Right atrium auricular region (tissue), 2 donors: ENCODE data around the gene BRSK2. TPM values are rescaled to one million over a fixed set of nuclear protein-coding genes. Genes with fewer than 3 reads are reported as not detected.

Experiments used
- DNase-seq: peaks from one replicate; pipeline ENCODE4 v3.0.0-alpha.2; 2019; ENCODE audit warnings: low spot score
- H3K27ac ChIP-seq, 2 donors: fragments of 200-600 bp; sonication (generic); 1 replicate in 1 of 2; 2 replicates in 1 of 2; pipeline ENCODE4 v1.5.1; 2016 to 2019
- H3K27me3 ChIP-seq, 2 donors: fragments of 200-600 bp; sonication (generic); one replicate each; pipeline versions ENCODE4 v1.5.1 to v1.6.0; 2017 to 2019
- H3K36me3 ChIP-seq: fragments of 200-600 bp; sonication (generic); one replicate; pipeline ENCODE4 v1.5.1; 2016
- H3K4me1 ChIP-seq, 2 donors: fragments of 200-600 bp; sonication (generic); one replicate each; pipeline versions ENCODE4 v1.5.1 to v1.6.0; 2017 to 2019
- H3K4me3 ChIP-seq, 2 donors: fragments of 200-600 bp; sonication (generic); 1 replicate in 1 of 2; 2 replicates in 1 of 2; pipeline ENCODE4 v1.5.1; 2017 to 2019; ENCODE audit warnings: mild to moderate bottlenecking in 1 of 2, moderate library complexity in 1 of 2
- H3K9me3 ChIP-seq, 2 donors: fragments of 200-600 bp; sonication (generic); one replicate each; pipeline ENCODE4 v1.5.1; 2019
- total RNA-seq, 2 donors: library from RNA; depleted of rRNA; stranded (reverse); fragments of >200 nt; gene quantifications; one replicate each; pipeline ENCODE4 v1.1.0, GENCODE V29; 2016
- TF ChIP-seq, protein P1 (sequence below), 2 donors: fragments of 200-600 bp; sonication (generic); IDR thresholded peaks; one replicate each; pipeline ENCODE4 v1.5.1; 2019; ENCODE audit warnings: antibody characterized with exemption in 2 of 2

Gene BRSK2
- total RNA-seq, 2 donors from 2014 or later, result 0.19 to 0.51 TPM

DNA sequence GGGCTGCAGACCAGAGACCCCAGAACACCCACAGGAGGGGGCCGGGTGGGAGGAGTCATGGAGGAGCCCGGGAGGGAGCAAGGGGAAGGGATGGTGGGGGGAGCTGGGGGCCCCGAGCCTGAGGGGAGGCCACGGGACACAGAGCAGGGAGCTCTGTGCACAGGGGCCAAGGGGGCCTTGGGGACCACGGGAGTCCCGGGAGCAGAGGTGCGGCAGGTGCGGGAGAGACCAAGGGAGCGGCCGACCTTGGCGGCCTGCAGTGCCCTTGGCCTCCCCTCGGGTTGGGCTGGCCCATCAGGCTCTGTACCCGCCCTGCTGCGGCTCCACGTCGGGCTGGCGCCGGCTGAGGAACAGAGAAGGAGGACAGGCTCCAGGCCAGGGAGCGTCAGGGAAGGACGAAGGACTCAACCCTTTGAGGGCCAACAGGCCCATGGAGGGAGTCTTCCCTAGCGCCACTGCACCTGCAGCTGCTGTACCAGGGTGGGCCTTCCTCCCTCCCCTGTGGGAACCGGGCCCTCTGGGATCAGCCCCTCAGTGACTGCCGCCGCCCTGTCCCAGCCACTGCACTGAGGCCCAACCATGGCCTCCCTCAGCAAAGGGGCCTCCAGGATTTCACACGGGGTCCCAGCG, 17.8 kb upstream of the BRSK2 start:
- TF ChIP-seq, protein P1, sequence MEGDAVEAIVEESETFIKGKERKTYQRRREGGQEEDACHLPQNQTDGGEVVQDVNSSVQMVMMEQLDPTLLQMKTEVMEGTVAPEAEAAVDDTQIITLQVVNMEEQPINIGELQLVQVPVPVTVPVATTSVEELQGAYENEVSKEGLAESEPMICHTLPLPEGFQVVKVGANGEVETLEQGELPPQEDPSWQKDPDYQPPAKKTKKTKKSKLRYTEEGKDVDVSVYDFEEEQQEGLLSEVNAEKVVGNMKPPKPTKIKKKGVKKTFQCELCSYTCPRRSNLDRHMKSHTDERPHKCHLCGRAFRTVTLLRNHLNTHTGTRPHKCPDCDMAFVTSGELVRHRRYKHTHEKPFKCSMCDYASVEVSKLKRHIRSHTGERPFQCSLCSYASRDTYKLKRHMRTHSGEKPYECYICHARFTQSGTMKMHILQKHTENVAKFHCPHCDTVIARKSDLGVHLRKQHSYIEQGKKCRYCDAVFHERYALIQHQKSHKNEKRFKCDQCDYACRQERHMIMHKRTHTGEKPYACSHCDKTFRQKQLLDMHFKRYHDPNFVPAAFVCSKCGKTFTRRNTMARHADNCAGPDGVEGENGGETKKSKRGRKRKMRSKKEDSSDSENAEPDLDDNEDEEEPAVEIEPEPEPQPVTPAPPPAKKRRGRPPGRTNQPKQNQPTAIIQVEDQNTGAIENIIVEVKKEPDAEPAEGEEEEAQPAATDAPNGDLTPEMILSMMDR (IDR thresholded peaks at IDR 0.05), result no peak
- Histone ChIP-seq H3K27ac (no peak overlapping the region), H3K27me3 (no peaks in the 10 kb centered on the region), H3K9me3 (peaks cover 0 to under 1% of the 10 kb centered on the region in 2 donors), H3K36me3 (no peaks in the 10 kb centered on the region), H3K4me3 (no peak overlapping the region), H3K4me1 (no peaks in the 10 kb centered on the region)
- DNase-seq, result no peak

DNA sequence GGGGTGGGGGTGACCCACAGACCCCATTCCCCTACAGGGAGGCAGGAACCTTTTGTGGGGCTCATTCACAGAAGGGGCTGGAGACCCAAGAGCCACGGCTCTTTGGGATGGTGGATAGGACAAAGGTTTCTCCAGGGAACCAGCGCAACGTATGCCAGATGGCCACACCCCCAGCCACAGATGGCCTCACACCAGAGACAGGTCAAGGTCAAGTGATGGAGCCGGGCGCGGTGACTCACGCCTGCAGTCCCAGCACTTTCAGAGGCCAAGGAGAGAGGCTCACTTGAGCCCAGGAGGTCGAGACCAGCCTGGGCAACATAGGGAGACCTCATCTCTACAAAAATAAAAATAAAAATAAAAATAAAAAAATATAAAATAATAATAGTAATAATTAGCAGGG, 17.1 kb upstream of the BRSK2 start:
- H3K4me3 ChIP-seq, result no peak overlapping the region
- no peaks in the 10 kb centered on the region for H3K36me3 ChIP-seq
- H3K27ac ChIP-seq, result no peak overlapping the region
- H3K9me3 ChIP-seq, result no peaks in the 10 kb centered on the region
- no peak for DNase-seq
- no peaks in the 10 kb centered on the region for H3K4me1 ChIP-seq
- TF ChIP-seq, protein P1 (IDR thresholded peaks at IDR 0.05), result no peak
- H3K27me3 ChIP-seq, result no peaks in the 10 kb centered on the region

DNA sequence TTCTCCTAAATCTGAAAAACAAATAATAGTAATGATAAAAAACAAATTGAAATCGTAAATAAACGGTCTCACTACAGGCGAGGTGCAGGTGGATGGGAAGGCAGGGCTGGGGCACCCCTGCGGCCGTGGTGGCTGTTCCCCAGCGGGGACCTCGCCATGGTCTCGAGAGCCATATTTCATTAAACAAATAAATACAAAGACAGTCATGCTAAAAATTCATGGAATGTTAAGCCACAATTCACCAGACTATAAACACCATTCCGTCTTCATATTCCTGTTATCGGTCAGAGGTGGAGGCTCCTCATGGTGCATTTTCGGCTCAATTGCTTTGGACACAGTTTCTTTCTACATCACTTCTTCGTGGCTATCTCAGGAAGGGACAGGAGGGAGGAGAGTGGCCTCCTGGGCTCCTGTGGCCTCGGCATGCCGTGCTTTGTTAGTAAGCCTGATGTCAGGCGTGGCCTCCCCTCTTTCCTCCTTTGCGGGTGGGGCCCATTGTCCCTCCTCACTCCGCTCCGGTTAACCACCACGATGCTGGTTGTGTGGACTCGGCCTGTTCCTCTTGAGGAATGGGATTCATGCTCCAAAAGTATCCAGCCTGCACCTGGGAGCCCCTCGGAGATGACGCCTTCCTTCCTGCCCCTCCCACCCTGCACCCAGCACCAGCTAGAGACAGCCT, 16.1 kb upstream of the BRSK2 start:
- TF ChIP-seq, protein P1 (IDR thresholded peaks at IDR 0.05), result no peak
- Histone ChIP-seq H3K4me1 (no peaks in the 10 kb centered on the region), H3K36me3 (no peaks in the 10 kb centered on the region), H3K27me3 (no peaks in the 10 kb centered on the region), H3K27ac (no peak overlapping the region), H3K4me3 (no peak overlapping the region), H3K9me3 (no peaks in the 10 kb centered on the region)
- DNase-seq, result no peak

DNA sequence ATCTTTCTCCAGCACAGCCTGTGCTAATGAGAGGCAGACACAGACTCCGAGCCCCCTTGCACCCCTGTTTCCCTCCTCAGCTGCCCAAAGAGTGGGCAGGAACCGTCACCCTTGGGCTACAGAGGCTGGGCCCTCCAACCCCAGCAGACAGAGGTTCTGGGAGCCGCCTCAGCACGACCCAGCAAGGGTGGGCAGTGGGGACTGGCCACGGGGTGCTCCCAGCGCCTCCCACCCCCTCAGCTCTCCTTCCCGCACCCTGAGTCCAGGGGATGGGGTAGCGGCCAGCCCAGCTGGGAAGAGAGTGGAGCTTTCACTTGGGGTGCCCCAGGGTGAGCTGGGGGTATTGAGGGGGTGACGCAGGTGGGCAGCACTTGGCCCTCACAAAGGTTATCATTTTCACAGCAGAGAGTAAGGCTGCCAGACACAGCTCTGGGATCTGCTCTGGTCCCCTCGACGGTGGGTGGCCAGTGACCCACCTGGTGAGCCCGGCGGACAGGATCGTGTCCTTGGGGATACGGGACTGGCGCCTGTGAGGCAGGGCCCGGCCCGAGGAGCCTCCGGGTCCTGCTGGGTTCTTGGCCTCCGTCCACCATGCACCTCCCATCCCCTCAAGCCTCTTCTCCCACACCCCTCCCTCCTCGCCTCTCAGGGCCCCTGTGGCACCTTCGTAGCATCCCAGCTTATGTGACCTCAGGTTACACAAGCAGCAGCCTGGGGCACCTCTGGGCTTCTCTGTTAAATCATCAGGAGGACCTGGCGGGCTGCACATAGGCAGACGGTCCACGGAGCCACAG, 14.4 kb upstream of the BRSK2 start:
- no peaks in the 10 kb centered on the region for H3K9me3 ChIP-seq
- no peak for DNase-seq
- H3K27ac ChIP-seq, result no peak overlapping the region
- no peaks in the 10 kb centered on the region for H3K4me1 ChIP-seq
- no peaks in the 10 kb centered on the region for H3K27me3 ChIP-seq
- TF ChIP-seq, protein P1 (IDR thresholded peaks at IDR 0.05), result no peak
- H3K4me3 ChIP-seq, result no peak overlapping the region
- H3K36me3 ChIP-seq, result no peaks in the 10 kb centered on the region

DNA sequence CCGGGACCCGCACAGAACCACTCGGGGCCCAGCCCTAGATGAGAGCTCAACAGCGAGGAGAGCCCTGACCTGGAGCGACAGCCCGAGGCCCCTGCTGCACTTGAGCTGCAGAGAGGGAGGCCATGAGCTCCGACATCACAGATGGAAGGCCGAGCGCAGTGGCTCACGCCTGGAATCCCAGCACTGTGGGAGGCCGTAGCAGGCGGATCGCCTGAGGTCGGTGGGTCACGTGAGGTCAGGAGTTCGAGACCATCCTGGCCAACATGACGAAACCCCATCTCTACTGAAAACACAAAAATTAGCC, 13.8 kb upstream of the BRSK2 start:
- no peaks in the 10 kb centered on the region for H3K36me3 ChIP-seq
- no peak overlapping the region for H3K27ac ChIP-seq
- no peaks in the 10 kb centered on the region for H3K27me3 ChIP-seq
- TF ChIP-seq, protein P1 (IDR thresholded peaks at IDR 0.05), result no peak
- no peak overlapping the region for H3K4me3 ChIP-seq
- H3K4me1 ChIP-seq, result no peaks in the 10 kb centered on the region
- H3K9me3 ChIP-seq, result no peaks in the 10 kb centered on the region
- no peak for DNase-seq
